GM12872 (cell line): Measurements from ENCODE around the gene WFIKKN1.

Source experiments
- CTCF ChIP-seq: IDR thresholded peaks from 3 replicates; pipeline ENCODE4 v1.5.1; 2011; ENCODE audit warnings: low read depth, mild to moderate bottlenecking, low read length, moderate library complexity; ENCODE audit not compliant: insufficient read depth

The WFIKKN1 gene

GRCh38 chr16:586047-586644 lies 44.6 kb upstream of the WFIKKN1 start:
- TF ChIP-seq CTCF: no peak

GRCh38 chr16:586645-587590 lies 43.9 kb upstream of the WFIKKN1 start:
- no peak for TF ChIP-seq CTCF

DNA sequence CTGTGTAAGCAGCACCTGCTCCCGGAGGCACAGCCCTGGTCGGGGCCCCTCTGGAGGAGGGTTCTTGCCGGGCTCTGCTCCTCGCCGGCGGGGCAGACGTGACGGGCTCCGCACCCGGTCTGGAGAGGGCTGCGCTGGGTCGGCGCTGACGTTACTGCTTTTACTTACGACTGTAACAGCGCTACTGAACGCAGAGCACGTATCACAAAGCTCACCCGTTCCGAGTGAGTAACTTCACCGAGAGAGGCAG lies 42.2 kb upstream of the WFIKKN1 start:
- no peak for TF ChIP-seq CTCF

DNA sequence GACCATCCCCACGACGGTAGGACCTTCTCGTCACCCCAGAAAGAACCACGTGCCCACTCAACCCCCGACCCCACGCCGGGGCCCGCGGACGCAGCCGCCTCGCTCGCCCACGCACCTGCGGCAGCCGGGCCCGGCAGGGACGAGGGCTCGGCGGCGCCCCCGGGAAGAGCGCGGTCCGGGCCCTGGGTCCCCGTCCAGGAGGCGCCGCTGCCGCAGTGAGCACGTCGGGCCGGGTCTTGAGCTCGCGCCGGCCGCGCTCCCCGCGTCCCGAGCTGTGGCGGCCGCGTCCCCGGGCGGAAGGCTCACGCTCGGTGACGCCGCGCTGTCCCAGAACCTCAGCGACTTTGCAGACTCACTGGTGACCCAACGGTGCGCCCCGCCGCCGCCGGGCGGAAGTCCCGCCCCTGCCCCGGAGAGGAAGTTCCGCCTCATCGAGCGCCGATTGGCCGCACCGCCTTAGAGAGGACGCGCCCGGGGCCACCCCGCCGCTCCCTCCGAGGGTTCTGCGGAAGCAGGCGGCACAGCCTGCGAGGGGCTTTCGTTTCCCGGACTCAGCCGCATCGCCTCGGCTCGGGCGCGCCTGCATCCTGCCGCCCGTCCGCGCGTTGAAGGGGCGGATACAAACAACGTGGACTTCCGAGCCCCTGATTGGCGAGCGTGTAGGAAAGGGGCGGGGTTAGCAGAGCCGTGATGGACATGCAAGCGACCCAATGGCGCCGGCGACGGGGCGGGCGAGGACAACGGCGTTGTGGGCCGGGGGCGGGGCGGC lies 41.7 kb upstream of the WFIKKN1 start:
- TF ChIP-seq CTCF: no peak

DNA sequence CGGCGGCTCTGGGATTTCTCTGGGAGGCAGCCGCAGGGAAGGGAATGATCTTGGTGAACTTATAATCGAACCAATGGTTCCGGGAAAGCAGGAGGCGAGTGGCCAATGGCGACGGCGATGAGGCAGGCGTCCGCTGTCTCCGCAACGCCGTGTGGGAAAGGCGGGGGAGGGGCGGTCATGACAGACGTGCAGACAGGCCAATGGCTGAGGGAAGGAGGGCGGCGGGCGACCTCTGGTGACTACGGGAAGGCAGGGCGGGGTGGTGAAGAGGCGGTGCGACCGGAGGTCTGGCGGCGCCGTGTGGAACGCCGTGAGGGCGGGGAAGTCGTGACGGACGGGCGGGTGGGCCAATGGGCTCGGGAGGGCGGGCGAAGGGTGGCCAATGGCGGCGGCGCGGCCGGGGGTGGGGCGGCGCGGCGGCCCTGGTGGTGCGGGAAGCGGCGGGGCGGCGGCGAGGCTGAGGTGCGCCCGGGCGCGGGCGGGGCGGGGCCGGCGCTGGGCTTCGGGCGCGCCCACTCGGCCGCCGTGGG lies 41.1 kb upstream of the WFIKKN1 start, which contains the start of gene RAB40C:
Gene RAB40C, plus strand, starts transcription at position 409 of the 530 bp plus-strand sequence. CDS start 226 bp downstream, outside the sequence.
- TF ChIP-seq CTCF: 0 out of 3 replicates have a peak, but pooled peaks have one; percentile 7

GRCh38 chr16:590188-590814 lies 40.5 kb upstream of the WFIKKN1 start:
- TF ChIP-seq CTCF: 0 out of 3 replicates have a peak, but pooled peaks have one; percentile 1
